ENCODE data around the gene C16orf78.

Gene C16orf78

GRCh38 chr16:49436181-49436580 is 62.6 kb downstream of the C16orf78 start:
- DNase-seq: no peak

GRCh38 chr16:49437344-49437743 is 63.7 kb downstream of the C16orf78 start:
- no peak for DNase-seq

- DNase-seq: no peak
Measured at GRCh38 chr16:49439050-49439449, 65.4 kb downstream of the C16orf78 start.

- no peak for DNase-seq
Measured at GRCh38 chr16:49439676-49440075, 66.1 kb downstream of the C16orf78 start.

- DNase-seq: no peak
Measured at GRCh38 chr16:49440156-49441065, 66.8 kb downstream of the C16orf78 start.

- DNase-seq: peak; percentile 2
Measured at GRCh38 chr16:49441366-49441780, 67.8 kb downstream of the C16orf78 start.

GRCh38 chr16:49442805-49443204 is 69.2 kb downstream of the C16orf78 start:
- DNase-seq: no peak

GRCh38 chr16:49443576-49443975 is 70.0 kb downstream of the C16orf78 start:
- DNase-seq: no peak

- no peak for DNase-seq
Measured at GRCh38 chr16:49446805-49447204, 73.2 kb downstream of the C16orf78 start.
